HCT116 (cell line): ENCODE measurements around the gene SLC44A5. TPM values are rescaled to one million over a fixed set of nuclear protein-coding genes. Genes with fewer than 3 reads are reported as not detected.

ENCODE experiments used
- ATAC-seq: fragments of 200-7000 bp; cut with Tn5 transposase; 2 replicates; pipeline ENCODE4 v1.9.1; 2020; ENCODE audit warnings: mild to moderate bottlenecking, moderate library complexity
- BruUV-seq: library from RNA; stranded (reverse); fragments of 400-500 nt; replicated peaks from 2 replicates; lab custom pipeline; 2021; lab: Mats Ljungman, UMichigan
- CTCF ChIA-PET: fragments of 300-600 bp; sonication (Branson Sonifier 250); formaldehyde crosslinking; loops from one replicate; lab custom pipeline; 2021; ENCODE audit warnings: antibody characterized with exemption; lab: Charles Lee
- POLR2A ChIA-PET: fragments of 300-600, 350-600 bp; sonication (Branson Sonifier 250); formaldehyde crosslinking; loops from one replicate; lab custom pipeline; 2021; ENCODE audit warnings: antibody characterized with exemption; lab: Charles Lee
- RAD21 ChIA-PET, 2 experiments: fragments of 300-600 bp; sonication (Branson Sonifier 250); formaldehyde crosslinking; loops; one replicate each; lab custom pipeline; 2023; ENCODE audit warnings: low total read pairs in 2 of 2; ENCODE audit not compliant: uncharacterized antibody in 2 of 2, unreplicated experiment in 2 of 2, low non-redundant PET in 1 of 2; lab: Charles Lee
- DNase-seq: peaks from one replicate; pipeline ENCODE4 v3.0.0-alpha.2; 2010; ENCODE audit warnings: low read depth, low spot score
- H2AFZ ChIP-seq: fragments of 200-600 bp; shearing (Covaris generic), sonication (generic); 2 replicates; pipeline ENCODE4 v1.6.1; 2017; ENCODE audit warnings: low read depth, mixed run types, mixed read lengths, antibody characterized with exemption, low read length; ENCODE audit not compliant: poor library complexity, severe bottlenecking
- H3K27ac ChIP-seq: 2 replicates; pipeline ENCODE4 v1.5.1; 2012; ENCODE audit warnings: low read depth, low read length
- H3K27me3 ChIP-seq: fragments of 200-600 bp; sonication (generic); 2 replicates; pipeline ENCODE4 v1.6.1; 2016; ENCODE audit warnings: mixed run types, low read length, mixed read lengths; ENCODE audit not compliant: insufficient read depth
- H3K36me3 ChIP-seq, 2 experiments: fragments of 200-500 bp in 1 of 2; fragments of 200-600 bp in 1 of 2; sonication (Bioruptor generic) in 1 of 2; sonication (generic) in 1 of 2; 2 replicates each; pipeline versions ENCODE4 v1.5.1 to v1.6.1; 2014 to 2016; ENCODE audit warnings: low read length in 2 of 2, inconsistent platforms in 1 of 2, mixed read lengths in 1 of 2, mixed run types in 1 of 2; ENCODE audit not compliant: insufficient read depth in 2 of 2, control insufficient read depth in 1 of 2
- H3K4me1 ChIP-seq, 2 experiments: fragments of 200-600 bp in 1 of 2; sonication (generic) in 1 of 2; 2 replicates each; pipeline versions ENCODE4 v1.5.1 to v1.6.1; 2012 to 2017; ENCODE audit warnings: low read length in 2 of 2, inconsistent platforms in 1 of 2, mild to moderate bottlenecking in 1 of 2, mixed read lengths in 1 of 2, mixed run types in 1 of 2, moderate library complexity in 1 of 2; ENCODE audit not compliant: insufficient read depth in 2 of 2, control insufficient read depth in 1 of 2
- H3K4me2 ChIP-seq: fragments of 200-600 bp; sonication (generic); 2 replicates; pipeline ENCODE4 v1.6.1; 2017; ENCODE audit warnings: mixed run types, low read length, mixed read lengths
- H3K4me3 ChIP-seq, 2 experiments: fragments of 200-600 bp in 1 of 2; sonication (generic) in 1 of 2; replicated peaks in 1 of 2; 2 replicates each; pipeline ENCODE4 v1.5.1; 2011 to 2016; ENCODE audit warnings: low read length in 2 of 2, control low read depth in 1 of 2, low read depth in 1 of 2, mild to moderate bottlenecking in 1 of 2, mixed read lengths in 1 of 2, mixed run types in 1 of 2
- H3K79me2 ChIP-seq: fragments of 200-600 bp; sonication (generic); 2 replicates; pipeline ENCODE4 v1.6.1; 2017; ENCODE audit warnings: mild to moderate bottlenecking, mixed run types, low read length, moderate library complexity, mixed read lengths; ENCODE audit not compliant: insufficient read depth
- H3K9ac ChIP-seq: fragments of 200-600 bp; sonication (generic); 2 replicates; pipeline ENCODE4 v1.6.1; 2016; ENCODE audit warnings: low read length, mixed read lengths
- H3K9me2 ChIP-seq: fragments of 200-600 bp; sonication (generic), shearing (Covaris generic); 2 replicates; pipeline ENCODE4 v1.6.1; 2017; ENCODE audit warnings: mixed run types, mild to moderate bottlenecking, moderate library complexity; ENCODE audit not compliant: insufficient read depth
- H3K9me3 ChIP-seq, 2 experiments: fragments of 200-500 bp in 1 of 2; fragments of 200-600 bp in 1 of 2; sonication (Bioruptor generic) in 1 of 2; sonication (generic) in 1 of 2; 2 replicates each; pipeline ENCODE4 v1.6.1; 2014 to 2017; ENCODE audit warnings: low read length in 2 of 2, mixed read lengths in 2 of 2, inconsistent platforms in 1 of 2, low read depth in 1 of 2, mild to moderate bottlenecking in 1 of 2, mixed run types in 1 of 2, moderate library complexity in 1 of 2; ENCODE audit not compliant: control insufficient read depth in 1 of 2, insufficient read depth in 1 of 2
- H4K20me1 ChIP-seq: fragments of 200-600 bp; sonication (generic), shearing (Covaris generic); 2 replicates; pipeline ENCODE4 v1.6.1; 2017; ENCODE audit warnings: mixed run types, mild to moderate bottlenecking, moderate library complexity; ENCODE audit not compliant: insufficient read depth
- CTCF ChIP-seq, 3 experiments: fragments of 200-600 bp in 1 of 3; sonication (generic) in 1 of 3; IDR thresholded peaks in 2 of 3; conservative IDR thresholded peaks in 1 of 3; 2 replicates each; pipeline ENCODE4 v1.5.1; 2012 to 2017; ENCODE audit warnings: low read depth in 2 of 3, low read length in 2 of 3, antibody characterized with exemption in 1 of 3, borderline replicate concordance in 1 of 3, control low read depth in 1 of 3, mild to moderate bottlenecking in 1 of 3, mixed read lengths in 1 of 3, mixed run types in 1 of 3, moderate library complexity in 1 of 3; ENCODE audit not compliant: insufficient read depth in 1 of 3
- ELF1 ChIP-seq: IDR thresholded peaks from 2 replicates; pipeline ENCODE4 v1.6.1; 2012; ENCODE audit warnings: low read depth, borderline replicate concordance
- EZH2phosphoT487 ChIP-seq: fragments of 200-600 bp; IDR thresholded peaks from 2 replicates; pipeline ENCODE4 v1.6.1; 2018; ENCODE audit warnings: antibody characterized with exemption, borderline replicate concordance
- JUND ChIP-seq: IDR thresholded peaks from 2 replicates; pipeline ENCODE4 v1.6.1; 2012
- RAD21 ChIP-seq: IDR thresholded peaks from 2 replicates; pipeline ENCODE4 v1.6.1; 2012; ENCODE audit warnings: low read depth, mild to moderate bottlenecking
- SIN3A ChIP-seq: IDR thresholded peaks from 2 replicates; pipeline ENCODE4 v1.6.1; 2012; ENCODE audit warnings: low read depth
- SRF ChIP-seq: IDR thresholded peaks from 2 replicates; pipeline ENCODE4 v1.6.1; 2012; ENCODE audit warnings: low read depth
- TCF7L2 ChIP-seq: IDR thresholded peaks from 2 replicates; pipeline ENCODE4 v1.7.0; 2011; ENCODE audit warnings: borderline replicate concordance, inconsistent platforms; ENCODE audit not compliant: insufficient read depth, insufficient read length; ENCODE audit errors: extremely low read depth
- ZFX ChIP-seq: fragments of 450-650 bp; IDR thresholded peaks from 2 replicates; pipeline ENCODE4 v1.6.1; 2017
- intact Hi-C: fragments of 100-400 bp; cut with micrococcal nuclease; formaldehyde crosslinking; loops from 2 replicates; pipeline ENCODE4 v1.10.0; 2022
- total RNA-seq: library from RNA; stranded (reverse); gene quantifications from one replicate; pipeline ENCODE4 v1.2.1, GENCODE V29; 2021; ENCODE audit not compliant: unreplicated experiment
- TF ChIP-seq, protein P1 (sequence below): IDR thresholded peaks from 2 replicates; pipeline ENCODE4 v1.6.1; 2012
- TF ChIP-seq, protein P2 (sequence below): IDR thresholded peaks from 2 replicates; pipeline ENCODE4 v1.6.1; 2012

The SLC44A5 gene
- total RNA-seq, 1 experiment from 2014 or later = 2.4 TPM

DNA sequence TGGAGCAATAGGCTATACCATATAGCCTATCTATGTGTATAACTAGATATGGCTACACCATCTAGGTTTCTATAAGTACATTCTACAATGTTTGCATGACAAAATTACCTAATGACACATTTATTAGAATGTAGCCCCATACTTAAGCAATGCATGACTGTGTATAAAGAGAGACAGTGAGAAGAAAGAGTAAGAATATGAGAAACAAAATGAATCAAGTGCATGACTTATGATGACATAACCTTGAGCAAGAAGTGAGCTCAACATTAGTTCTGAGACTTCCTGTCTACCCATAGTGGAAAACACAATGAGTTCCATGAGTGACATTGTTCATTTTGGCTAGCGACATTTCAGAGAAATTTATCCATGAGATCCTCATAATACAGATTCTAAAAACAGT lies 10.1 kb downstream of the SLC44A5 start:
- intact Hi-C loops = no loop called here
- CTCF ChIA-PET = no interaction called here
- ATAC-seq = no peak

More for the DNA sequence above, 10.1 kb downstream of the SLC44A5 start:
- no peak overlapping the region for H2AFZ ChIP-seq
- no peak overlapping the region for H3K9ac ChIP-seq
- H3K4me2 ChIP-seq = no peak overlapping the region
- no peaks in the 10 kb centered on the region for H3K79me2 ChIP-seq
- RAD21 ChIA-PET = no interaction called here
- H3K36me3 ChIP-seq = no peaks in the 10 kb centered on the region
- no peaks in the 10 kb centered on the region for H3K9me3 ChIP-seq
- POLR2A ChIA-PET = no interaction called here
- no peaks in the 10 kb centered on the region for H3K9me2 ChIP-seq
- H3K27ac ChIP-seq = no peak overlapping the region
- no peak overlapping the region for H3K4me3 ChIP-seq
- H4K20me1 ChIP-seq = no peaks in the 10 kb centered on the region; the same call in 1 of the 2 replicates
- no peak for DNase-seq
- H3K27me3 ChIP-seq = no peaks in the 10 kb centered on the region
- no peaks in the 10 kb centered on the region for H3K4me1 ChIP-seq
- no TSS peak for BruUV-seq
- TF ChIP-seq EZH2phosphoT487 (no peak), JUND (no peak), SRF (no peak), RAD21 (no peak), SIN3A (no peak), CTCF (IDR thresholded peaks at IDR 0.05 in 2 of 3, conservative IDR thresholded peaks at IDR 0.05 in 1 of 3; ENCODE audit: borderline replicate concordance in 1 of 3, insufficient read depth in 1 of 3, low read depth in 2 of 3, low read length in 2 of 3) (no peak), TCF7L2 (no peak), ELF1 (no peak), ZFX (no peak)
- TF ChIP-seq, protein P1, sequence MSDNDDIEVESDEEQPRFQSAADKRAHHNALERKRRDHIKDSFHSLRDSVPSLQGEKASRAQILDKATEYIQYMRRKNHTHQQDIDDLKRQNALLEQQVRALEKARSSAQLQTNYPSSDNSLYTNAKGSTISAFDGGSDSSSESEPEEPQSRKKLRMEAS = no peak
- TF ChIP-seq, protein P2, sequence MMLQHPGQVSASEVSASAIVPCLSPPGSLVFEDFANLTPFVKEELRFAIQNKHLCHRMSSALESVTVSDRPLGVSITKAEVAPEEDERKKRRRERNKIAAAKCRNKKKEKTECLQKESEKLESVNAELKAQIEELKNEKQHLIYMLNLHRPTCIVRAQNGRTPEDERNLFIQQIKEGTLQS = no peak
- TF ChIP-seq, all 23 proteins: peak for 0
